ENCODE measurements around the gene CRNN.

CRNN gene

GRCh38 chr1:152436593-152437496 is 22.8 kb upstream of the CRNN start:
- no peak for TF ChIP-seq CTCF (IDR thresholded peaks at IDR 0.05; ENCODE audit: borderline replicate concordance, control extremely low read depth, extremely low read depth, insufficient read depth, missing control alignments)
- in situ Hi-C loops (cut with MboI; ENCODE audit: low sequenced_read_pairs, unreplicated experiment), result no loop called here
- no peak for DNase-seq (ENCODE audit: low spot score)

GRCh38 chr1:152427458-152427857 is 13.4 kb upstream of the CRNN start:
- in situ Hi-C loops (cut with MboI; ENCODE audit: low sequenced_read_pairs, unreplicated experiment), result no loop called here

GRCh38 chr1:152426731-152427130 is 12.7 kb upstream of the CRNN start:
- no peak for DNase-seq (ENCODE audit: low spot score)
- in situ Hi-C loops (cut with MboI; ENCODE audit: low sequenced_read_pairs, unreplicated experiment), result no loop called here
- no peak for TF ChIP-seq CTCF (IDR thresholded peaks at IDR 0.05; ENCODE audit: borderline replicate concordance, control extremely low read depth, extremely low read depth, insufficient read depth, missing control alignments)

More at GRCh38 chr1:152427458-152427857, 13.4 kb upstream of the CRNN start:
- no peak for DNase-seq (ENCODE audit: low spot score)
- TF ChIP-seq CTCF (IDR thresholded peaks at IDR 0.05; ENCODE audit: borderline replicate concordance, control extremely low read depth, extremely low read depth, insufficient read depth, missing control alignments), result no peak

GRCh38 chr1:152419917-152420316 is 5.9 kb upstream of the CRNN start:
- no peak for DNase-seq (ENCODE audit: low spot score)
- in situ Hi-C loops (cut with MboI; ENCODE audit: low sequenced_read_pairs, unreplicated experiment), result no loop called here
- no peak for TF ChIP-seq CTCF (IDR thresholded peaks at IDR 0.05; ENCODE audit: borderline replicate concordance, control extremely low read depth, extremely low read depth, insufficient read depth, missing control alignments)

GRCh38 chr1:152415454-152416227 is 1.6 kb upstream of the CRNN start:
- in situ Hi-C loops (cut with MboI; ENCODE audit: low sequenced_read_pairs, unreplicated experiment), result no loop called here
- no peak for DNase-seq (ENCODE audit: low spot score)
- TF ChIP-seq CTCF (IDR thresholded peaks at IDR 0.05; ENCODE audit: borderline replicate concordance, control extremely low read depth, extremely low read depth, insufficient read depth, missing control alignments), result no peak

- in situ Hi-C loops (cut with MboI; ENCODE audit: low sequenced_read_pairs, unreplicated experiment), result no loop called here
- no peak for DNase-seq (ENCODE audit: low spot score)
- no peak for TF ChIP-seq CTCF (IDR thresholded peaks at IDR 0.05; ENCODE audit: borderline replicate concordance, control extremely low read depth, extremely low read depth, insufficient read depth, missing control alignments)
These were observed 1.3 kb downstream of the CRNN start for GRCh38 chr1:152412756-152413155.
